ENCODE results near the gene HLF. TPM values are rescaled to one million over a fixed set of nuclear protein-coding genes. Genes with fewer than 3 reads are reported as not detected.

Gene HLF
- total RNA-seq, 1 experiment from 2014 or later, result 3.2 TPM

DNA sequence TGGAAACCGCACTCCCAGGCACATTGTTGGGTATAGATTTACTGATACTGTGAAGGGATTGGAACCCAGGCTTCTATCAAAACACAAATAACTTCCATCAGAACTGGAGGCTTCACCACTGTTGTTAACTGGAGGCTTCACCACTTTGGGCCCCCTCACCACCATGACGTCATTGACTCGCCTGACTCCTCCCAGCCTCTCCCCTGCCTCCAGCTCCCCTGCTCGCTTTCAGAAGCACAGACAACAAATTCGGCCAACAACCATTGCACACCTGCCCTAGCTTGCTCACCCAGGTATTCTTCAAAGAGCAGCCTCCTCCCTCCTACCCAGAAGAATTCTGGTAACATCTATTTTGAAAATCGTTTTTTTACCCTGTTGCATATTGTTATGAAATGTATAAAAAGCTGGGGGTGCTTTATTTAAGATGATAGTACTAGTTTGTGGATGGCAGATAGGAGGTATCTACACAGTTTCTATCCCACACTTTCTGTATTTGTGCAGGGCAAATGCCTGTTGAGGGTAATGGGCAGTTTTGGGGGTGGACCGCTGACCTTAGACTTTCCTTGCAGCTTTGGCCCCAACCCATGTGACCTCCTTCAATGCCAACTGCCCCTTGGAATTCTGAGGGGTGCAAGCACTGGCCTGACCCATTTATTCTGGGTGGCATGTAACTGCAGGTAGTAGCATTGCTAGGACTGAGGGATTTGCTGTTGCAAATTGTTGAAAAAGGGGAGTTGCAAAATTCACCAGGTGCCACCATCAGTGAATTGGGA lies 54.1 kb downstream of the HLF start:
- intact Hi-C loops (cut with micrococcal nuclease; ENCODE audit: unreplicated experiment), result no loop called here
- ChIA-PET CTCF (no interaction called here), POLR2A (ENCODE audit: low non-redundant PET) (no interaction called here)
- Histone ChIP-seq H3K27ac (ENCODE audit: low read depth, low read length, poor library complexity, severe bottlenecking) (no peak overlapping the region), H3K4me1 (ENCODE audit: insufficient read depth, low read length, poor library complexity, severe bottlenecking) (peaks cover 4% of the 10 kb centered on the region), H3K36me3 (ENCODE audit: insufficient read depth, low read length, poor library complexity, severe bottlenecking) (no peaks in the 10 kb centered on the region), H3K4me3 (ENCODE audit: low read depth, low read length, poor library complexity, severe bottlenecking) (no peak overlapping the region), H3K9me3 (ENCODE audit: low read depth, low read length, poor library complexity, severe bottlenecking) (no peaks in the 10 kb centered on the region), H3K27me3 (replicated peaks; ENCODE audit: insufficient read depth, low read depth, low read length, poor library complexity) (no peaks in the 10 kb centered on the region)
- DNase-seq (ENCODE audit: low spot score), result no peak
- no TSS peak for BruUV-seq (replicated peaks)
- TF ChIP-seq, protein P1, sequence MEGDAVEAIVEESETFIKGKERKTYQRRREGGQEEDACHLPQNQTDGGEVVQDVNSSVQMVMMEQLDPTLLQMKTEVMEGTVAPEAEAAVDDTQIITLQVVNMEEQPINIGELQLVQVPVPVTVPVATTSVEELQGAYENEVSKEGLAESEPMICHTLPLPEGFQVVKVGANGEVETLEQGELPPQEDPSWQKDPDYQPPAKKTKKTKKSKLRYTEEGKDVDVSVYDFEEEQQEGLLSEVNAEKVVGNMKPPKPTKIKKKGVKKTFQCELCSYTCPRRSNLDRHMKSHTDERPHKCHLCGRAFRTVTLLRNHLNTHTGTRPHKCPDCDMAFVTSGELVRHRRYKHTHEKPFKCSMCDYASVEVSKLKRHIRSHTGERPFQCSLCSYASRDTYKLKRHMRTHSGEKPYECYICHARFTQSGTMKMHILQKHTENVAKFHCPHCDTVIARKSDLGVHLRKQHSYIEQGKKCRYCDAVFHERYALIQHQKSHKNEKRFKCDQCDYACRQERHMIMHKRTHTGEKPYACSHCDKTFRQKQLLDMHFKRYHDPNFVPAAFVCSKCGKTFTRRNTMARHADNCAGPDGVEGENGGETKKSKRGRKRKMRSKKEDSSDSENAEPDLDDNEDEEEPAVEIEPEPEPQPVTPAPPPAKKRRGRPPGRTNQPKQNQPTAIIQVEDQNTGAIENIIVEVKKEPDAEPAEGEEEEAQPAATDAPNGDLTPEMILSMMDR (conservative IDR thresholded peaks at IDR 0.05; ENCODE audit: low read depth, low read length), result no peak
- no peak for TF ChIP-seq EZH2 (IDR thresholded peaks at IDR 0.05; ENCODE audit: borderline replicate concordance, low read depth, low read length, poor library complexity, severe bottlenecking)

DNA sequence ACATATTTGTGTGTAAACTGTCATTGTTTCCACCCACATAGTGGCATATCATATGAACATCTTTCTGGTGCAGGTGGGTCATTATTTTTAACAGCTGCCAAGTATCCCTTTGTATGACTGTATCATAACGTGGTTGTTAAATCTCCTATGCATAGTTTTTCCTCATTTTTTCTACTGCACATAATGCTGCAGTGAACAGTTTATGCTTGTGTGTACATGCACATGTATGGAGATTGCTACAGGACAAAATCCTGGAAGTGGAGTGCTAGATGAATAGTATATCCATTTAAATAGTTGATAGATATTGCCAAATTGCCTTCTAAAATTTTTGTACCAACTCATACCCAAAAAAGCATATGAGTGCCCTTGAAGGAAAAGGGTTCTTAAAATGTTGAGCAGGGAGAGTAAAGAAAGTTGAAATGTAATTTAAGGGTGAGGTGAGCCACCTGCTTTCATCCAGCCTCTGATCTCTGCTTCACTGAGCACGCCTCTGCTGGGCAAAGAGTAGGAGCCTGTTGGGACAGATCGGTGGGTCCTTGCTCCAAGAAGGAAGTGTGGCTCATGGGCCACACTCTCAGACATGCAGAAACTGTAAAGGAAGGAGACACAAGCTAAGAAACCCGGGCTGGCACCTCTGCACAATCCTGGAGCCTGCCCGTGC lies 55.3 kb downstream of the HLF start:
- TF ChIP-seq EZH2 (IDR thresholded peaks at IDR 0.05; ENCODE audit: borderline replicate concordance, low read depth, low read length, poor library complexity, severe bottlenecking), result no peak
- TF ChIP-seq, protein P1 (conservative IDR thresholded peaks at IDR 0.05; ENCODE audit: low read depth, low read length), result no peak
- POLR2A ChIA-PET (ENCODE audit: low non-redundant PET), result no interaction called here
- Histone ChIP-seq H3K27me3 (replicated peaks; ENCODE audit: insufficient read depth, low read depth, low read length, poor library complexity) (no peaks in the 10 kb centered on the region), H3K36me3 (ENCODE audit: insufficient read depth, low read length, poor library complexity, severe bottlenecking) (no peaks in the 10 kb centered on the region), H3K27ac (ENCODE audit: low read depth, low read length, poor library complexity, severe bottlenecking) (no peak overlapping the region), H3K9me3 (ENCODE audit: low read depth, low read length, poor library complexity, severe bottlenecking) (no peaks in the 10 kb centered on the region), H3K4me1 (ENCODE audit: insufficient read depth, low read length, poor library complexity, severe bottlenecking) (peaks cover 4% of the 10 kb centered on the region), H3K4me3 (ENCODE audit: low read depth, low read length, poor library complexity, severe bottlenecking) (no peak overlapping the region)
- CTCF ChIA-PET, result no interaction called here
- no peak for DNase-seq (ENCODE audit: low spot score)
- intact Hi-C loops (cut with micrococcal nuclease; ENCODE audit: unreplicated experiment), result no loop called here
- BruUV-seq (replicated peaks), result no TSS peak

DNA sequence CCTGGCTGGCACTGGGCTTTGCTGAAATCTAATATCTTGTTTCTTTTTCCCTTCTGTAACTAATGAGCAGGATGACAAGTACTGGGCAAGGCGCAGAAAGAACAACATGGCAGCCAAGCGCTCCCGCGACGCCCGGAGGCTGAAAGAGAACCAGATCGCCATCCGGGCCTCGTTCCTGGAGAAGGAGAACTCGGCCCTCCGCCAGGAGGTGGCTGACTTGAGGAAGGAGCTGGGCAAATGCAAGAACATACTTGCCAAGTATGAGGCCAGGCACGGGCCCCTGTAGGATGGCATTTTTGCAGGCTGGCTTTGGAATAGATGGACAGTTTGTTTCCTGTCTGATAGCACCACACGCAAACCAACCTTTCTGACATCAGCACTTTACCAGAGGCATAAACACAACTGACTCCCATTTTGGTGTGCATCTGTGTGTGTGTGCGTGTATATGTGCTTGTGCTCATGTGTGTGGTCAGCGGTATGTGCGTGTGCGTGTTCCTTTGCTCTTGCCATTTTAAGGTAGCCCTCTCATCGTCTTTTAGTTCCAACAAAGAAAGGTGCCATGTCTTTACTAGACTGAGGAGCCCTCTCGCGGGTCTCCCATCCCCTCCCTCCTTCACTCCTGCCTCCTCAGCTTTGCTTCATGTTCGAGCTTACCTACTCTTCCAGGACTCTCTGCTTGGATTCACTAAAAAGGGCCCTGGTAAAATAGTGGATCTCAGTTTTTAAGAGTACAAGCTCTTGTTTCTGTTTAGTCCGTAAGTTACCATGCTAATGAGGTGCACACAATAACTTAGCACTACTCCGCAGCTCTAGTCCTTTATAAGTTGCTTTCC lies 56.0 kb downstream of the HLF start:
- no peak overlapping the region for H3K4me3 ChIP-seq (ENCODE audit: low read depth, low read length, poor library complexity, severe bottlenecking)
- H3K27ac ChIP-seq (ENCODE audit: low read depth, low read length, poor library complexity, severe bottlenecking), result no peak overlapping the region

More for the DNA sequence above, 56.0 kb downstream of the HLF start:
- no peak for TF ChIP-seq EZH2 (IDR thresholded peaks at IDR 0.05; ENCODE audit: borderline replicate concordance, low read depth, low read length, poor library complexity, severe bottlenecking)
- TF ChIP-seq, protein P1 (conservative IDR thresholded peaks at IDR 0.05; ENCODE audit: low read depth, low read length), result no peak
- Histone ChIP-seq H3K4me1 (ENCODE audit: insufficient read depth, low read length, poor library complexity, severe bottlenecking) (peaks cover 4% of the 10 kb centered on the region), H3K9me3 (ENCODE audit: low read depth, low read length, poor library complexity, severe bottlenecking) (no peaks in the 10 kb centered on the region), H3K27me3 (replicated peaks; ENCODE audit: insufficient read depth, low read depth, low read length, poor library complexity) (no peaks in the 10 kb centered on the region), H3K36me3 (ENCODE audit: insufficient read depth, low read length, poor library complexity, severe bottlenecking) (no peaks in the 10 kb centered on the region)
- BruUV-seq (replicated peaks), result no TSS peak
- CTCF ChIA-PET, result no interaction called here
- POLR2A ChIA-PET (ENCODE audit: low non-redundant PET), result no interaction called here
- intact Hi-C loops (cut with micrococcal nuclease; ENCODE audit: unreplicated experiment), result no loop called here
- DNase-seq (ENCODE audit: low spot score), result no peak

Measured in A673 (cell line).